ENCODE results near the gene ZACN.

The ZACN gene

DNA sequence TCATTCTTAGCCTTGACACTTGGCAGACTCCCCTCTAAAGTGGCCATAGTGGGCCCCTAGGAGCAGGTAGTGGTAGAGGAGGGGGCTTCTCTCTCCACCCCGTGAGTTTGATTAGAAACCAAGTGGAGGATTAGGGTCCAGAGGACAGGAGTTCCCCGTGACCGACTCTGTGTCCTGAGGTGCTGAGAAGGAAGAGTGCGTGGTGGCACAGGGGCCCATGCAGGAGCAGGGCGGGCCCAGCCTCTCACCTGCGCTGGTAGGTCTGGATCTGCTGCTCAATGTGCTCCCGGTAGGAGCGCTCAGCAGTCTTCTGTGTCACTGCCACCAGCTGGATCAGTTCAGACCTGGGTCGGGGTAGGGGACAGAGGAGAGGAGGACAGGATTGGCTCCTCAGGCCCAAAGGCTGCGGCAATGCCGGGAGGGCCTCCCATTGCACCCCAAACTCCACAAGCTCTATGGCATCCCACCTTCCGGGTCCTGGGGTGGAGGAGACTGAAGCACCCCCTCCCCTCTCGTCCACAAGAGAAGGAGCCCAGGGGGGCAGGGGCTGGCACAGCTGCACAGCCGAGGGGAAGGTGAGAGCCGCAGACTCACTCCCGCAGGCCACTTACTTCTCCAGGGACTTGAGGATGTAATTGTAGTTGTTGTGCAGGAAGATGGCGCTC is 6.2 kb downstream of the ZACN start:
- no peak overlapping the region for H3K4me3 ChIP-seq (ENCODE audit: low read depth, low read length)
- DNase-seq (ENCODE audit: low read depth) = no peak
- no peak for TF ChIP-seq CTCF (conservative IDR thresholded peaks at IDR 0.05; ENCODE audit: low read depth, low read length)

GRCh38 chr17:76085731-76086366 is 6.9 kb downstream of the ZACN start:
- DNase-seq (ENCODE audit: low read depth) = no peak
- no peak overlapping the region for H3K4me3 ChIP-seq (ENCODE audit: low read depth, low read length)
- no peak for TF ChIP-seq CTCF (conservative IDR thresholded peaks at IDR 0.05; ENCODE audit: low read depth, low read length)

- no peak overlapping the region for H3K4me3 ChIP-seq (ENCODE audit: low read depth, low read length)
- no peak for TF ChIP-seq CTCF (conservative IDR thresholded peaks at IDR 0.05; ENCODE audit: low read depth, low read length)
- DNase-seq (ENCODE audit: low read depth) = no peak
Measured at GRCh38 chr17:76086384-76086783, 7.4 kb downstream of the ZACN start.

DNA sequence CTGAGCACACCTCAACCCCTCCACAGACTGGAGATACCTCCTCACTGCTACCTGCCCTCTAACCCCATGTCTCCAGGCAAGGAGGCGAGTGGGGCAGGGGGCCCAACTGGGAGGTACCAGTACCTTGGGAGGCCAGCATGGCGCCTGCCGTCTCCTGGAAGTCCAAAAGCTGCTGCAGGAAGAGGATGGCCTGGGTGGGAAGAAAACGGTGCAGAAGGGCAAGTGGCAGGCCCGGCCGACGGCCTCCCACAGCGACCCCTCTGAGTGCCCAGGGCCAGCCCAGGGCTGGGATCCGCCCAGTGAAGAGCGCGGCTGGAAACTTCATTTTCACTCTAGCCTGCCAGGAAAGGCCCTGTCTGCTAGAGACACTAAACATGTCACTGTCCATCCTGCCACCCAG is 8.5 kb downstream of the ZACN start:
- no peak overlapping the region for H3K4me3 ChIP-seq (ENCODE audit: low read depth, low read length)
- no peak for DNase-seq (ENCODE audit: low read depth)
- no peak for TF ChIP-seq CTCF (conservative IDR thresholded peaks at IDR 0.05; ENCODE audit: low read depth, low read length)

- DNase-seq (ENCODE audit: low read depth) = no peak
- no peak overlapping the region for H3K4me3 ChIP-seq (ENCODE audit: low read depth, low read length)
- no peak for TF ChIP-seq CTCF (conservative IDR thresholded peaks at IDR 0.05; ENCODE audit: low read depth, low read length)
Measured at GRCh38 chr17:76088041-76088867, 9.3 kb downstream of the ZACN start.

DNA sequence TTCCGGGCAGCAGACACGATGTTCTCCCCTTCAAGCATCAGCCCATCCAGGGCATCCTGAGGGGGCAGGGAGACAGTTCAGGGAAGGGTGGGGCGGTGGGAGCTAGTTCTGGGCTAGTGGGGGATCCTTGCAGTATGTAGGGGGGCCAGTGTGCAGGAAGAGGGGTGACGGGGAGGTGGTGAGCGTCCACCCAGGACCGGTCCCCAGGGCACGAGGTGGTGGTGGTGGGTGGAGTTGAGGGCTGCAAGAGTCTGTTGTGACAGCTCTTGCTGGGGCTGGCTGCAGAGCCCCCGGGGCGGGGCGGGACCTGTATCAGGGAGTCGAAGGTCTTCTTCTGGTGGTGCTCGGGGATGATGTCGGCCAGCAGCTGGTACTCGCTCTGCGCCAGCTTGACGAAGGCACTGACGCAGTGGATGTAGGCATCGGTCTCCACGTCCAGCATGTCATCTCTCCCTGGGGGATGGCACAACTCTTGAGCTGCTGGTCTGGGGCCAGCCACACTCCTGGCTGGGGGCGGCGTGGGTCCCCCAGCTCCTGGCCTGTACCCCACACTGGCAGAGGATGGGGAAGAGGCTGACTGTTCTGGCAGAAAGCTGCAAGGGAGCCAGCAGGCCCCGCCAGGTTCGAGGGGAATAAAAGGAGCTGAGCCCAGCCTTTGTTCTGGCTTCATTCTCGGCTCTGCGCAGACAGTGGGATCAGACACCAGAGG is 10.0 kb downstream of the ZACN start:
- TF ChIP-seq CTCF (conservative IDR thresholded peaks at IDR 0.05; ENCODE audit: low read depth, low read length) = no peak
- DNase-seq (ENCODE audit: low read depth) = no peak
- H3K4me3 ChIP-seq (ENCODE audit: low read depth, low read length) = no peak overlapping the region

All from choroid plexus epithelial cell (primary cell).